GM12873 (cell line): ENCODE measurements around the gene TMEM132D.

ENCODE experiments used
- CTCF ChIP-seq: IDR thresholded peaks from 2 replicates; pipeline ENCODE4 v1.5.1; 2012; ENCODE audit warnings: low read depth, mild to moderate bottlenecking, moderate library complexity, low read length, control low read depth; ENCODE audit not compliant: insufficient read depth; ENCODE audit errors: missing control alignments

Gene TMEM132D

GRCh38 chr12:129788506-129789084, 115.2 kb downstream of the TMEM132D start:
- no peak for TF ChIP-seq CTCF

GRCh38 chr12:129779989-129780388, 123.8 kb downstream of the TMEM132D start:
- no peak for TF ChIP-seq CTCF

GRCh38 chr12:129779033-129779432, 124.8 kb downstream of the TMEM132D start:
- no peak for TF ChIP-seq CTCF

GRCh38 chr12:129776977-129777667, 126.7 kb downstream of the TMEM132D start:
- no peak for TF ChIP-seq CTCF

- no peak for TF ChIP-seq CTCF
These were observed 131.0 kb downstream of the TMEM132D start for GRCh38 chr12:129772501-129773493.

- TF ChIP-seq CTCF = no peak
These were observed 132.6 kb downstream of the TMEM132D start for GRCh38 chr12:129771238-129771637.

- TF ChIP-seq CTCF = no peak
These were observed 138.1 kb downstream of the TMEM132D start for GRCh38 chr12:129765719-129766118.
